Esophagus (tissue), 2 donors: ENCODE measurements around the gene SEPHS1. TPM values are rescaled to one million over a fixed set of nuclear protein-coding genes. Genes with fewer than 3 reads are reported as not detected.

Experiments used
- H3K27ac ChIP-seq, 2 donors: one replicate each; pipeline ENCODE4 v1.5.1; 2013; ENCODE audit warnings: low read depth in 2 of 2, mild to moderate bottlenecking in 2 of 2, inconsistent platforms in 1 of 2, low read length in 1 of 2, moderate library complexity in 1 of 2
- H3K27me3 ChIP-seq, 2 donors: one replicate each; pipeline ENCODE4 v1.6.1; 2013; ENCODE audit warnings: low read length in 2 of 2, control low read depth in 1 of 2, mild to moderate bottlenecking in 1 of 2; ENCODE audit not compliant: insufficient read depth in 2 of 2, control insufficient read depth in 1 of 2
- H3K36me3 ChIP-seq, 2 donors: one replicate each; pipeline ENCODE4 v1.6.1; 2013; ENCODE audit warnings: low read length in 1 of 2; ENCODE audit not compliant: control insufficient read depth in 2 of 2, insufficient read depth in 2 of 2
- H3K4me1 ChIP-seq, 2 donors: one replicate each; pipeline ENCODE4 v1.6.1; 2013; ENCODE audit warnings: low read length in 1 of 2; ENCODE audit not compliant: control insufficient read depth in 2 of 2, insufficient read depth in 2 of 2
- H3K4me3 ChIP-seq, 2 donors: one replicate each; pipeline ENCODE4 v1.5.1; 2013; ENCODE audit warnings: low read length in 2 of 2, mild to moderate bottlenecking in 2 of 2, low read depth in 1 of 2, moderate library complexity in 1 of 2
- H3K9me3 ChIP-seq, 2 donors: one replicate each; pipeline ENCODE4 v1.6.1; 2013; ENCODE audit warnings: mild to moderate bottlenecking in 2 of 2, low read depth in 1 of 2, low read length in 1 of 2, moderate library complexity in 1 of 2; ENCODE audit not compliant: control insufficient read depth in 2 of 2, insufficient read depth in 1 of 2
- WGBS, 2 donors: extraction: QIAGEN DNeasy Blood & Tissue Kit; methylation state at CpG; one replicate each; pipeline ENCODE4 v1.1.7; 2013; 5-methylcytosine and 5-hydroxymethylcytosine counted together
- polyA plus RNA-seq, 2 donors: library from polyadenylated mRNA; stranded (reverse); fragments of 200-250 nt; gene quantifications; one replicate each; pipeline ENCODE4 v1.2.3, GENCODE V29; 2013
- donor health status: healthy with polysubstance abuse.
- donor health status: Bipolar disorder and iron deficiency.

The SEPHS1 gene
- polyA plus RNA-seq, 2 donors: 15.8 to 25.8 TPM

DNA sequence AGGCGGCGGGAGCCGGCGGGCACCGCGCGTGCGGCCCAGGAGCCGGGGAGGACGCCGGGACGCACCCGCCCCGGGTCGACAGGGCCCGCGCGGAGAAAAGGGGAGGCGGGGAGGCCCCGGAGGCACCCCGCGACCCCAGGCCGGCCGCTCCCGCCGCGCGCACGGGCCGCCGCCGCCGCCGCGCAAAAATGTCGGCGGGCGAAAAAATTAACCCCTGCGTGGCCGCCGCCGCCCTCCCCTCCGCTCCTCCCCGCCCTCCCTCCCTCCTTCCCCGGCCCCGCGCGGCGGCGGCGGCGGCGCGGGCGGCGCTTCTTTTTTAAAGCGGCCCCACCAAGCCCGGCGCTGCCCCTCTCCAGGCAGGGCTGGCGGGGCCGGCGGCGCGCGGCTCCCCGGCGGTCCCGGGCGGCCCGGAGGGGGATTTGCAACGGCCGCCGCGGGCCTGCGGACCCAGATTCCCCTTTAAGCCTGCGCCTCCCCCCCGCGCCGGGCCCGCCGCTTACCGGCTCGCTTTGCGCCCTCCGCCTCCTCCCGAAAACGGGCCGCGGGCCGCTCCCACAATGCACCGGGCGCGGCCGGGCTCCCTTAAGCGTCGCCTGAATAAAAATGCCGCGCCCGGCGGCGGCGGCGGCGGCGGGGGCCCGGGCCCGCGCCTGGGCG is 465 bp downstream of the SEPHS1 start:
- Histone ChIP-seq H3K4me1 (peaks cover 0 to 3% of the 10 kb centered on the region in 2 donors), H3K36me3 (no peaks in the 10 kb centered on the region), H3K9me3 (no peaks in the 10 kb centered on the region), H3K4me3 (peak overlapping the region; percentile 80 to 96), H3K27me3 (no peaks in the 10 kb centered on the region), H3K27ac (peak overlapping the region; percentile 97)
- WGBS, 2 donors: 0% methylated on average over 24 to 108 of the region's 109 CpGs

DNA sequence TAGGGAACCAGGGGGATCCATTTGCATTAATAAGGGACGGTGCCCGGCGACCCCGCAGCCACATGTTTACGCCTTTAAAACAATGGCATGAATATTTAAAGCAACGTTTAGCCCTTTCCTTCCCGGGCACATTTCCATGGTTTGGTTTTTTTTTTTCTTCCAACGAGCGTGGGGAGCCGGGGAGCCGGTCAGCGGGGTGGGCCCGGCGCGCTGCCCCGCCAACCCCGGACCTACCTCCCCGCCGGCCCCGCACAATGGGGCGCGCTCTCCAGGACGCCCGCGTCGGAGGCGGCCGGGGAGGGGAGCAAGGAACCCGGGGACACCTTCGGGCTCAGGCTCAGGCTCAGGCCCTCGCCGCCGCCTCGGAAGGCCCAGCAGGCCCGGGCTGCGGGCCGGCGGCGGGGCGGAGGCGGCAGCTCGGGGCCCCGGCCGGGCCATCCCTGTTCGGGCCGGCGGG is 1.0 kb downstream of the SEPHS1 start:
- Histone ChIP-seq H3K4me3 (peak overlapping the region; percentile 80 to 96), H3K27ac (peak overlapping the region; percentile 97), H3K36me3 (no peaks in the 10 kb centered on the region), H3K27me3 (no peaks in the 10 kb centered on the region), H3K9me3 (no peaks in the 10 kb centered on the region), H3K4me1 (peaks cover 0 to 3% of the 10 kb centered on the region in 2 donors)
- 0 to 1% methylated on average over 30 to 47 of the region's 47 CpGs for WGBS, 2 donors

DNA sequence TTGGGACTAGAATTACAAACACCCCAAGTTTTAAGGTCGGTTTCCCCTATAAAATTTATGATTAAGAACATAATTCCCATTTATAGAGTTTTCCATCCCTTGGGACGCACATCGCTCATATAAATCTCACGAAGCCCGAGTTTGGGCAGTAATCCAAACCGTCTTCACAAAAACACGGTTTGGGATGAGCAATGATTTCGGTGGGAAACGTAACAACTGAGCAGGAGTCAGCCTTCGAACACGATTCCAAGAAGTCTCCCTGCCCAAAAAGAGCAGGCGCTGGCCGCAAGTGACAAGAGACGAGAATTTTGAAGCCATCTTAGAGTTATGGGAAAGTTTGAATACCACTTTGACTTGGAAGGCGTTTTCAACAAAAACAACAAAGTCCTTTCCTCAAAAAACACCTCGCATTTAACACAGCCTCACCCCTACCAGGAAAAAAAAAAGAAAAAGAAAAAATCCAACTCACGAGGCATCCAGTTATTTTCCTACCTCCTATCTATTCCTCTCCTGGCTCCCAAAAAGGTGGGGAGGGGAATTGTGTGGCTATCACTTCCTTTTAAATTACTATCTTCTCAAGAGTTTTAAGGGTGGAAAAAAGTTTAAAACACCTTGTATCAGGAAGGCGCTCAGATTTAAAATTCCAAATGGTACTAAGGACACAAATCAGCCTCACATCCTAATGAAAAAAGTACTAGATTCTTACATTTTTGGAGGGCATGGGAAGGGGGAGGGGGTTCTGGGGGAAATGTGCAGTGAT is 1.6 kb downstream of the SEPHS1 start:
- peak overlapping the region; percentile 97 for H3K27ac ChIP-seq
- no peaks in the 10 kb centered on the region for H3K9me3 ChIP-seq
- WGBS, 2 donors: 14 to 17% methylated on average over 18 of the region's 18 CpGs
- H3K4me3 ChIP-seq: peak overlapping the region; percentile 80 to 96
- no peaks in the 10 kb centered on the region for H3K27me3 ChIP-seq
- H3K36me3 ChIP-seq: no peaks in the 10 kb centered on the region
- H3K4me1 ChIP-seq: peaks cover 0 to 3% of the 10 kb centered on the region in 2 donors

DNA sequence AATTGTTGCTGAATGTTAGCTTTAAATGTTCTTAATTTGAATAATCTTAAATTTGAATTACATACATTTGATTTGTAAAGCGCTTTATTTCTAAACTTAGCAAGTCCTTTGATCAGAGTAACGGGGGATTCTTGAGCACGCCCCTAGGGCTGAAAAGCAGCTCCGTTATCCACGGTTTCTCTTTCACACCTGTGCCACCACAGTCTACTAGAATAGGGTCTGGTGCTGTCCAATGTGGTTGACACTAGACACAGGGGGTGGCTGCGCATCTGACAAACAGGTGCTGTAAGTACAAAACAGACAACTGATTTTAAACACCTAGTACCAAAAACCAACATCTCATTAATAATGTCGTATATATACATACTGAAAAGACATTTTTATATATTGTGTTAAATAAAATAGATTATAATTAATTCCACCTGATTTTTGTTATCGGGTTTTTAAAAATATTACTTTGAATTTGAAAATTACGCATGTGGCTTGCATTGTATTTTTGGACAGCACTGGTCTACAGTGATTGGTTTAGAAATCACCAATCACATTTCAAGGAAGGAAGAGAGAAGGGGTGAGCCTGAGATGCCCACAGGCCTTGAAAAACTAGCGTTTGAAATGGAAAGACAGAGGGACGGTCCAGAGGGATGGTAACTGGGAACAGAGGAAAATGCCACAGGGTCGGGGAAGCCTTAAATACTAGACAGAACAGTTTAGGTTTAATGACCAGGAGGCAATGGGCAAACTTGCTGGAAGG is 7.3 kb downstream of the SEPHS1 start:
- Histone ChIP-seq H3K9me3 (no peaks in the 10 kb centered on the region), H3K27ac (no peak overlapping the region), H3K4me1 (no peaks in the 10 kb centered on the region), H3K27me3 (no peaks in the 10 kb centered on the region), H3K4me3 (no peak overlapping the region), H3K36me3 (peaks cover 0 to 9% of the 10 kb centered on the region in 2 donors)
- 75 to 81% methylated on average over 12 of the region's 12 CpGs for WGBS, 2 donors

- H3K4me3 ChIP-seq: no peak overlapping the region
- no peaks in the 10 kb centered on the region for H3K9me3 ChIP-seq
- H3K4me1 ChIP-seq: no peaks in the 10 kb centered on the region
- H3K36me3 ChIP-seq: peaks cover 0 to 11% of the 10 kb centered on the region in 2 donors
- H3K27me3 ChIP-seq: no peaks in the 10 kb centered on the region
- 71 to 73% methylated on average over 9 of the region's 9 CpGs for WGBS, 2 donors
- no peak overlapping the region for H3K27ac ChIP-seq
Observed at GRCh38 chr10:13340068-13340467, 8.0 kb downstream of the SEPHS1 start.

- no peaks in the 10 kb centered on the region for H3K4me1 ChIP-seq
- 62 to 68% methylated on average over 10 of the region's 10 CpGs for WGBS, 2 donors
- peaks cover 0 to 12% of the 10 kb centered on the region in 2 donors for H3K36me3 ChIP-seq
- no peak overlapping the region for H3K4me3 ChIP-seq
- H3K27ac ChIP-seq: no peak overlapping the region
- no peaks in the 10 kb centered on the region for H3K27me3 ChIP-seq
- H3K9me3 ChIP-seq: no peaks in the 10 kb centered on the region
Observed at GRCh38 chr10:13338390-13339110, 9.5 kb downstream of the SEPHS1 start.

DNA sequence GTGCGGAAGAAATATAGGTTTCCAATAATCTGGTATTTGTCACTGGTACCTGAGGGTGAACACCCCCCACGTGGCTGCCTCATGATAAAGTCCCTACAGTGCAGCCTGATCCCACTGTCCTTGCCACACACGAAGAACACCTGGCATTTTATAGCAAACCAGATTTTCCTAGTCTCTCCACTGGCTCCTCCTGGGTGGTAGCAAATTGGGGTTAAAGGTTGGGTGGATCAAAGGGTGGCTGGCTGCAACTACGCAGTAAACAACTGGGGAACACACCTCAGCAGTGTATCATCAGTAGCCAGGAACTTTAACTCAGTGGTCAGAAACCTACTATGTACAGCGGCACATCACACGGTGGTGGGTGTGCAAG is 10.3 kb downstream of the SEPHS1 start:
- Histone ChIP-seq H3K36me3 (peaks cover 0 to 12% of the 10 kb centered on the region in 2 donors), H3K9me3 (no peaks in the 10 kb centered on the region), H3K27me3 (no peaks in the 10 kb centered on the region), H3K4me3 (no peak overlapping the region), H3K4me1 (no peaks in the 10 kb centered on the region), H3K27ac (no peak overlapping the region)
- WGBS, 2 donors: 83 to 92% methylated on average over 6 of the region's 6 CpGs

DNA sequence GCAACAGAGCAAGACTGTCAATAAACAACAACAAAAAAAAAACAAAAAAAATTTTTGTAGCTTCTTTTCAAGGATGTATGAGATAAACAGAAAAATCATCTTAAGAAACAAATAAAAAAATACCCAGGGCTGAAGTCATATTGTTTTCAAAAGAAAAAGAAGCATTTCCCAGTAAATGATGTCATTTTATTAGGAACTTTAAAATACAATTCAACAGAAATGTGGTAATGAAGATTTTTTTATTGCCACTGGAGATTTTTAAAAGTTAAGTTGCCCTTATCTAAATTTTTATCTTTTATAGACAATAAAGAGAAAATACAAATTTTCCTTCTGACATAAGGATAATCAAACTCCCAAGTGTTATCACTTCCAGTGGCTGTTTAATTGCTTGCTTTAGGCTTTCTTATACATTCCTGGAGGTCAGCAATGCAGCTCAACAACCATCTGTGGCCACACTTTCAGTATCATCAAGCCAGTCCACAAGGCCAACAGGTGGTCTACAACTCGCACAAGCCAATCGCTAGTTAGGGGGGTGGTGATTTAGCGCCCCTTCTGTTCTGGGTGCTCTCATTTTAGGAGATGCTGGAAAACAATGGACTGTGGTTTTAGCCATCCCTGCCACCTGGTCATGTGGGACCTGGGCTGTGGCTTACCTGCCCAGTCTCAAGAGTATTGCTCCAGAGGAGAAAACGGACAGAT is 10.8 kb downstream of the SEPHS1 start:
- no peak overlapping the region for H3K4me3 ChIP-seq
- H3K27me3 ChIP-seq: no peaks in the 10 kb centered on the region
- WGBS, 2 donors: 78 to 97% methylated on average over 4 of the region's 4 CpGs
- H3K36me3 ChIP-seq: peaks cover under 1 to 12% of the 10 kb centered on the region in 2 donors
- no peaks in the 10 kb centered on the region for H3K9me3 ChIP-seq
- H3K27ac ChIP-seq: no peak overlapping the region
- no peaks in the 10 kb centered on the region for H3K4me1 ChIP-seq

- Histone ChIP-seq H3K4me1 (no peaks in the 10 kb centered on the region), H3K9me3 (no peaks in the 10 kb centered on the region), H3K27ac (no peak overlapping the region), H3K27me3 (no peaks in the 10 kb centered on the region), H3K4me3 (no peak overlapping the region), H3K36me3 (peaks cover 9 to 15% of the 10 kb centered on the region in 2 donors)
- WGBS, 2 donors: 92 to 93% methylated on average over 9 of the region's 9 CpGs
Observed at GRCh38 chr10:13335881-13336280, 12.2 kb downstream of the SEPHS1 start.
